CD1c-positive myeloid dendritic cell (primary cell): ENCODE data around the gene NEB.
"Not testable (repeated sequence)": the region's sequence is repeated elsewhere in the genome, so short reads cannot be mapped to it uniquely, and the experiment has no call there.

Experiments
- DNase-seq: peaks from one replicate; pipeline ENCODE4 v3.0.0-alpha.2; 2016; ENCODE audit errors: extremely low spot score

NEB gene

DNA sequence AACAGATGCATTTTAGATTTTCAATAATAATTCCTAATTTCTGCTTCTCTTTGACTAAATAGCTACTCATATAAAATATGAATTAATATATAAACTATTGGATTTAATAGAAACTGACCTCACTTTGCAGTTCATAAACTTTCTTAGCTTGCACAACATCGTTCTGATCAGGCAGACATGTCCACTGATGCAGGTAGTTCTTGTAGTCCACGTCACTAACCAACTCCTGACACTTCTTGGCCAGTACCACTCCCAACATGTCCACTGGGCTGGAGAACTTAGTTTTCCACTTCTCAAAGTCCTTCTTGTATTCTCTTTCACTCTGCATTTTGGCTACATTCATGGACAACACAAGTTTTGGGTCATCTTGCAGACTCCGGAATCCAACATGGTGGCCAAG, 83.8 kb downstream of the NEB start:
- DNase-seq, result no peak

DNA sequence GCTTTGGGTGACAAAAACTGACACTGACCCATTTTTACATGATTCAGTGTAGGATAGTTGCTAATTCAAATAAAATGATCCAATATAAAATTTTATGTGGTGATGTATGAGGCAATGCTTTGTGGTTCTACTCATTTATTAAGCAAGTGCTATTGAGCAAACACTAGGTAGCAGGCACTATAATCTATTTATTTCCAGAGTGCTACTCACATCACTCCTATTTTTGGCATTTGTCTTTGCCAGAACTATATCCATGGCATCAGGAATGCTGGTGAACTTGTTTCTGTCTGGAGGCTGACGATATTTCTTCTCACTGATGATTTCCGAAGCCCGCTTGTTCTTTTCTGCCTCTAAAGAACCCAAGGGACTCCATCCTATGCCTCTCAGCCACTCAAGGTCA, 84.3 kb downstream of the NEB start:
- no peak for DNase-seq

DNA sequence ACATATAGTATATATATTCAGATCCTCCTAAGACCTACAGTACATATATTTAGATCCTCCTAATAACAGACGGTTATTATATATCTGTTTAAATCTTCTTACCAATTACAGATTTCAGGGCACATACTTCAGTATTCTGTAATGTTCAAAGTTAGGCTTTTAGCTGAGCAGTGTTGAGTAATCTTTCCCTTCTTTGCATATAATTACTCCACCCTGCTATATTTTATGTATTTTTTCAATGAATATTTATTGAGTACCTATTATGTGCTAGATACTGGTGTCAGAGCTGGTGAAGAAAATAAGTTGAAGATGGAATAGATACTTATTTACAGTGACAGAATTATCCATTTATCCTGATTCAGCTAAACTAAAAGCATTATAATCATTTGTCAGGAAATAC, 84.9 kb downstream of the NEB start:
- DNase-seq, result no peak

DNA sequence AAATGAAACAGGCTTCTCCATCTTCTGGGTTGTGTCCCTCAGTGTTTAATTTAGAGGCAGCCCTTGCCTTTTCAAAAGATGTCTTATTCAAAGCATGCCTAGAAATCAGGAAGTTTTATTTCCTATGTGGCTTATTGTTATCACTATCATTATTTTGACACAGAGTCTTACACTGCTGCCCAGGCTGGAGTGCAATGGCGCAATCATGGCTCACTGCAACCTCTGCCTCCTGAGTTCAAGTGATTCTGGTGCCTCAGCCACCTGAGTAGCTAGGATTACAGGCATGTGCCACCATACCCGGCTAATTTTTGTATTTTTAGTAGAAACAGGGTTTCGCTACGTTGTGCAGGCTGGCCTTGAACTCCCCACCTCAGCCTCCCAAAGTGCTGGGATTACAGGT, 87.8 kb downstream of the NEB start:
- DNase-seq, result not testable (repeated sequence)

DNA sequence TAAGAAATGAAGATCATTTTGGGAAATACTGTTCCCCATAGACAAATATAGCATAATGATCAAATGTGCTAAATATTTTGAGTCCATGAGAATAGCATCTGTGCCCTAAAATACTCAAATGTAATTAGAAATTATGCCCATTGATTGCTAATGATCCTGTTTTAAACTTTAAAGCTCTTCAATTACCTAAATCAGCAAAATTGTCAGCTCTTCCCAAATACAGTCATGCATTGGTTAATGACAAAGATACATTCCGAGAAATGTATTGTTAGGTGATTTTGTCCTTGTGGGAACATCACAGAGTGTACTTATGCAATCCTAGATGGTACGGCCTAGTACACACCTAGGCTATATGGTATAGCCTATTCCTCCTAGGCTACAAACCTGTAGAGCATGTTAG, 89.7 kb downstream of the NEB start:
- DNase-seq, result no peak

DNA sequence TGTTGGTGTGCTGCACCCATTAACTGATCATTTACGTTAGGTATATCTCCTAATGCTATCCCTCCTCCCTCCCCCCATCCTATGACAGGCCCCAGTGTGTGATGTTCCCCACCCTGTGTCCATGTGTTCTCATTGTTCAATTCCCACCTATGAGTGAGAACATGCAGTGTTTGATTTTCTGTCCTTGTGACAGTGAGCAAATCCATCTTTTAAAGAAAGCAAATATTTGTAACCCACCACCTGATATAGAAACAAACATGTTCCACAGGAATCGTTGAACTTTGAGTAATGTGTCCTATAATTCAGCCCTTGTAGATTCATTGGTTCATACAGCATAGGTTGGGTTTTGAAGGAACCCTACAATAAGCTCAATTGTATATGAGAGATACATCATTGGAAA, 92.4 kb downstream of the NEB start:
- DNase-seq, result not testable (repeated sequence)

DNA sequence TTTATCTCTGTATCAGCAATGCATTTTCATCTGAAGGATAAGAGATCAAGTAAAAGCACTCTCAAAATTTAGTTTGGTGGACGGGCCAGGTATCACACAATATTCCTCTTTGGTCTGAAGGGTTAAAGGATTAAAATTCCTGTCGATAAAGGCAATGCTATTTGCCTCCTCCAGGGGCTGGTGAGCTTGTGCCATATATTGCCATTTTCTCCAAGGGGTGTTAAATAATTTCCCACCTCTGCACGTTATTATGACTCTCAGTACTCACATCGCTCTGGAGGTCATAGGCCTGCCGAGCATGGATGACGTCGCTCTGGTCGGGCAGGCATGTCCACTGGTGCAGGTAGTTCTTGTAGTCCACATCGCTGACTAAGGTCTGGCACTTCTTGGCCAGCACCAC, 94.2 kb downstream of the NEB start:
- no peak for DNase-seq

DNA sequence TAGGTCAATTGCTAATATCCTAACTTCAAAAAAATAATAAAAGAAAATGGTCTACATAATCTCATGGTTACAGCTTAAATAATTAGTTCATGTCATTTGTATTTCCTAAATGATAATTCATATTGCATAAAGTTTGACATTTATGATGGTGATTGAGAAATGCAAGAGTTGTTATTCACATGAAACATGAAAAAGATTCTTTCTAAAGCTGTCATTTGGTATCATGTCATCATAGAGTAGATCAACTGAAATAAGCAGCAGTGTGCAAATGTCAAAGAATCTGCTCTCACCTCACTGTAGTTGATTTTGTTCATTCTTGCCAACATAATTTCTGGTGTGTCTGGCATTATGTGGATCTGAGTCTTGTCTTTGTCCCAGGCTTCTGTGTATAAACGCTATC, 95.3 kb downstream of the NEB start:
- DNase-seq, result no peak

DNA sequence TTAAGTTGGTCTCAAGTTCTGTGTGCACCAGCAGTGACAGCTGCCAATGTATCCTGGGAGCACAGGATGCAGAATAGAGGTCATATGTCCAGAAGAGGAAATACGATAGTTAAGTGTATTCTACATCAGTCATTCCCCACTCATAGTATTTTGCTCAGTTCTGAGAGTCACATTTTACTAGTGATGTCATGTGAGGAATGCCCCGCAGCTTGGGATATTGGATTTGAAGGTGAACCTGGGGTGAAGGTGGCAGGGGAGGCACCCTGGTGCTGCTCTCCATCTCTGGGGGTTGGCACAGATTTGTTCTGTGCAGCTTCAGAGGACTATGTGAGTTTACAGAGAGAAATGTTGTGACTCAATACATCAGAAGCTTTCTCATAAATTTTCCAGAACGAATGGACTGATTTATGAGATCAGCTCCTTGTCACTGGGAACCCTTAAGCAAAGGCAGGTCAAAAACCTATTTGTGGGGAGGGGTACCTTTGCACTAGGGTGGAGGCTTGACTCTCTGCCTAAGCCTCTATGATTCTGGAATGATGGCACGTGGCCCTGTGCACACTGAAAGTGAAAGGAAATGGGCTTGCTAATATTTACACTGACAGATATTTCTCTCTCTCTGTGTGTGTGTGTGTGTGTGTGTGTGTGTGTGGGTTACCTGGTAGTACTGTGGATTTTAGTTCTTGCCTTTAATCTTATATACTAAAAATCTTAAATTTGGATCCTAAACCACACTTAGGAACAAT, 95.9 kb downstream of the NEB start:
- DNase-seq, result no peak

DNA sequence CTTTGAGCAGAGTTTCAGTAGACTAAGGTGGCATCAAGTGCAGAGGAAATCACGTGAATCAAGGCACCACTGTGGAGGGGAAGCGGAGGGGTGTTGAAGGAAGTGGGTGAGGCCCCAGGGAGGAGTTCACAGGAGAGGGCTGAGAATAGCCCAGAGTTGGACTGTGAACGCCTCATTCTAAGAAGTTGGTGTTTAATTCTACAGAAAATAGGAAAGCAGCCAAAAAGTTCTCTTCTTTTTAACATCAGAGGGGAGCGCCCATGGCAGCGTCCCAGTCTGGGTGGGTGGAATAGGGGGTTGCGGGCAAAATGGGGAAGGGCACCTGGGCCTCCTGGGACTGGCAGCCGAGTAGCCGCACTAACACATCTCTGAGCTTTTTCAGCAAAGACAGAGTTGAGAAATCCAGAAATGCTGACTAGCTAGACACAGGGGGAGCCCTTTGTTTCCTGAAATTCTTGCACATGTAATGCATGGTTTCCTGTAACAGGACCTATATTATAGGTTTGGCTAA, 97.0 kb downstream of the NEB start:
- peak; percentile 34 for DNase-seq

DNA sequence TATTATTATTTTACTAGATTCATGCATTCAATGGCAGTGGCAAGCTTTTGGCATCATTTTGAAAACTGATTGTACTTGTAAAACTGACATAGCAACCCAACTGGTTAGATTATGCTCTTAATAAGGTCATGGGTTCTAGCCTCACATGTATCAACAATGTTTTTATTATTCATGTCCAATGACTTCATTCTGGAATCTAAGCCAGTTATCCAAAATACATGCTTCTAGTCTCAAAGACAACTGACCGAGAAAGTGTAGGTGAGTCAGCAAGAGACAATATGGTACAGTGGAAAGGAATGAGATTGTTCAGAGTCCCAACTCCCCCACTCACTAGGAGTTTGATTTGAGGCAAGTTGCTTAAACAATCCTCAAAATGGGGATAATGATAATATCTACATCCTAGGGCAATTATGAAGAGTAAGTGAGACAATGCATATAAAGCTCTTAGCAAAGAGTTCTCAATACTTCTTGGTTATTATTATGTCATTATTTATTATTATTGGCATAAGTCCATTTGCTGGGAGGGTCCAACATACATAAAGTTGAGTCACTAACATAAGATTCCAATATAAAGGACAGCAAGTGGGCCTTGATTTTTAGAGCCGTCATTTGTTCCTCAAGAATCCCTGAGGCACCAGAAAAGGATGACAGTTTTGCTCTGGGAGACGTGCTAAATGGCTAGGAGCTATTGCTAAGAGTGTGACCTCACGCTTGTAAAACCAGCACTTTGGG, 99.4 kb downstream of the NEB start:
- DNase-seq, result no peak

DNA sequence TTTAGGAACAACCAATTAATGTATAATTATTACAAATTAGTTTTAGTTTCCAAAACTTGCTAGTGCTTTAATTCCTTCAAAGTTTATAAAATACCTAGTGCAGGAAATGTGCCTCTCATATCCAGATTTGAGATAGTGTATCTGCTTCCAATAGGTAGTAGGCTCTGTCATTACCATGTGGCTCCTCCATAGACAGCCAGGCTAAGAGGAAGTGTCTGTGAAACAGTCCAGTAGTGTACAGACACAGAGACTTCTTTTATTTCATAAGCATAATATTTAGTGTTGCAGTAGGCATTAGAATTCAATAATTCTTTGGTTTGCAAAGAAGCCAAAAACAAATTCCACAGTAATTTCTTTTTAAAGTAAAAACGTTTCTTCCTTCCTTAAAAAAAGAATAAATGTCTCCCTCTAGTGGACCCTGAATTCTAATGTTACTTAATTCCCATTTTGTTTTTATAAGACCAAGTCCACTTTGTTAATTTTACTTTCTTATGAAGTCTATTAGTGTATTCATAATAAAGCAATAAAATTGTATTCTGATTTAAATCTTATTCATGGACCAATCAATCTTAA, 101.2 kb downstream of the NEB start:
- DNase-seq, result no peak

DNA sequence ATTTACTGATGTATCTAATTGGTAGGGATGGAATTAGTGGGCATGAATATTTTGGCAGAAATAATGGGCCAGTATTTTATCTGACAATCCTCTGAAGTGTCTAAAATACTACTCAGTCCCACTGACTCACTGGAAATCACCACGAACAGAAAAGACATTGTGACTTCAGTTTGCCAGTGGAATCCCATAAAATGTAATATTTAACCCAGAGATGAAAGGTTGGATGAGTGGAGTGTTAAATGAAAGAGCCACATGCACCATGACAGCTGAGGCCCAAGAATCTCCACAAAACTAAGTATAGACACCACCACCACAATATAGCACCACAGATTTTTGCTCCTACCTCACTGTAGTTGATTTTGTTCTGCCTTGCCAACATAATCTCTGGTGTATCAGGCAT, 103.9 kb downstream of the NEB start:
- no peak for DNase-seq

DNA sequence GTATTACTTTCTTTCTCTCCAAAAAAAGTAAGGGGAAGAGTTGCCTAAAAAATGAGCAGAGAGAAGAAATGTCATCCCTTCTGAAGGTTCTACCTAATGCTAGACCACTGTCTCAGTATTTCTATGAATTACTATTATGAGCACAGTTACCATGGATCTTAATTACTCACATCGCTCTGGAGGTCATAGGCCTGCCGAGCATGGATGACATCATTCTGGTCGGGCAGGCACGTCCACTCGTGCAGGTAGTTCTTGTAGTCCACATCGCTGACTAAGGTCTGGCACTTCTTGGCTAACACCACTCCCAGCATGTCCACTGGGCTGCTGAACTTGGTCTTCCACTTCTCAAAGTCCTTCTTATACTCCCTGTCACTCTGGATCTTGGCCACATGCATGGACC, 106.9 kb downstream of the NEB start:
- no peak for DNase-seq

DNA sequence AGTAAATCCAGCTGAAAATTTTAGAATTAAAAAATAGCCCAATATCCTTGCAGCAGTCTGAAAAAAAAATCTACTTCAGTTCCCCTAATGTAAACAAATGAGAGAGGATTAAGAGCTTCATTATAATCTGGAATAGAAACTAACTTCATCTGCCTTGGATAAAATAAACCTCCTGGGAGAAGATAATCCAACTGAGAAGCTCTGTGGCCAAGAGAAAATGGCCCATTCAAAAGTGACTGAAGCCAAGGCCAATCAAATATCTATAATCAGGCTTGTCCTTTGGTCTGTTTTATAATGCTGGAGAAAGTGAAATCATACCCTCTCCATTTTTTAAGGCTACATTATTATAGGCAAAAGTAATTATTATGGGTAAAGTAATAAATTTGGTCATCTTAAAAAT, 110.0 kb downstream of the NEB start:
- DNase-seq, result no peak

DNA sequence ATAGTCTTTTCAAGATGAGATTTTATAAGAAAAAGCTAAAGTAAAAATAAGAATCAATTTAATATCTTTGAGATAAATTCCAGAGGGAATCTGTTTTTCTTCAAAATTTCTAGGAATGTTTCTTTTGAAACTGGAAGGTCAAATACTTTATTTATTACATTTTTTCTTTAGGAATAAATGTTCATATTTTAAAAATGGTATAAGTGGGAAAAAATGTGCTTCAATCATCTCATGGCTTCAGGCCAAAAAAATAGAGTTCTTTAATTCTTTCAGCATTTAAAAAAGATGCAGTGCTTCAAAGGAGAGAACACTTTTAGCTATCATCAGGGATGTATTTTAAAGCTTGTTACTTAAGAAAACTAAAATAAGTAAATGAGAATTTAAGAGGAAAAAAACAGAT, 110.6 kb downstream of the NEB start:
- no peak for DNase-seq

DNA sequence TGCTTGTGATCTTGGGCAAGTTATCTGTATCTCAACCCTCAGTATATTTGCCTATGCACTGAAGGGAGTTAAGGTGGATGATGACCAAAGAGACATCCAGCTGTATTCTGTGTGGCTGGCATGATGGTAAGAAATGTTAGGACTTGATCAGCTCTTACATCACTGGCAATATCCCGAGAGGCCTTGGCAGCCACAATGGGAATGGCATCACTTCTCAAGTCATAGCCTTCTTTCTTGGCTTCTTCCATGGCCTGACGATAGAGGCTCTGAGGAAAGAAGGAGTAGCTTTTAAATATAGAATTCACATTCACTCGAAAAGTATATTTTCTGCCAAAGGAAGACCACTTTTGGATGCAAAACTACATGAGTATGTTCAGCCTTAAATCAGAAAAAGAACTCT, 113.5 kb downstream of the NEB start:
- DNase-seq, result no peak

DNA sequence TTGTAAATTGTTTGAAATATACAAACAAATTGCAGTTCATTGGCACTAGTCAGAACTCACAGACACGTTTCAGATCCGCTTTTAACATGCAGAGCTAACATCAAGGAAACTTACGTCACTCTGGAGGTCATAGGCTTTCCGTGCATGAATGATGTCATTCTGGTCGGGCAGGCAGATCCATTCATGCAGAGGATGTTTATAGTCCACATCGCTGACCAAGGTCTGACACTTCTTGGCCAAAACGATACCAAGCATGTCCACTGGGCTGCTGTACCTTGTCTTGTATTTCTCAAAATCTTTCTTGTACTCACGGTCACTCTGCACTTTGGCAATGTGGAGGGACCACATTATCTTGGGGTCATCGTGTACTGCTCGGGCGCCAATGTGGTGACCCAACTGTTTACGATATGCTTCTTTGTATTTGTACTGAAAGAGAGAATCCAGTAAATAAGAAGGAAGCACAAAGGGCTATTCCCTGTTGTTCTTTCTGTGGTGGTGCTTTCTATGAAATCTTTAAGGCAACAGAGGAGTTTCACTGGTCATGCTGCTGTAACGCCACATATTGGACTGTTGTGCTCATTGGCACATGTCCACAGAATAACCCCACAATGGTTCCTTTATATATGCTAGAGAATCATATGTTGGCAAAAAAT, 114.8 kb downstream of the NEB start:
- peak; percentile 16 for DNase-seq

DNA sequence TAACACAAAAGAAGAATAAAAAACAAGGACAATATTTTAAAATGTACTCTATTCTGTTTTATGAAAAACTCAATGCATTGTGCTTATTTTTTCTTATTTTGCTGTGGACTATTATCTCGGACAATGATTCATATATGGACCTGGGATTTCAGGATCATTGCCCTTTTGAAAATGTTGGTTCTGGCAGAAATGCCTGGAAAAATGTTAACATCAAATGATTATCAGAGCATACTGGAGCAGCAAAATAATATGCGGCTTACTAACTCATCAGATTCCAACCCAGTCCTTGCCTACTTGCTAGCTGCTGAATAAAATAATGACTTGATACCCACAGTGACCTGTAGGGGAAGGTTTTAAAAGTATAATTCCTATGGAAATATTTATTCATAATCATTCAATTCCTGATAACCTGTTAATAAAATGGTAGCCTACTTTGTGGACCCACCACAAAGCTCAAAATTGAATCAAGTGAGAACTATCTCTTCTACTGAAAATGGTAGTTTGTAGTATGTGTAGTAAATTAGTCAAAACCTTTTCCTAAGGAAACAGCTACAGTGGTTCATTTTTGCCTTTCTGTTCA, 117.4 kb downstream of the NEB start:
- DNase-seq, result no peak

DNA sequence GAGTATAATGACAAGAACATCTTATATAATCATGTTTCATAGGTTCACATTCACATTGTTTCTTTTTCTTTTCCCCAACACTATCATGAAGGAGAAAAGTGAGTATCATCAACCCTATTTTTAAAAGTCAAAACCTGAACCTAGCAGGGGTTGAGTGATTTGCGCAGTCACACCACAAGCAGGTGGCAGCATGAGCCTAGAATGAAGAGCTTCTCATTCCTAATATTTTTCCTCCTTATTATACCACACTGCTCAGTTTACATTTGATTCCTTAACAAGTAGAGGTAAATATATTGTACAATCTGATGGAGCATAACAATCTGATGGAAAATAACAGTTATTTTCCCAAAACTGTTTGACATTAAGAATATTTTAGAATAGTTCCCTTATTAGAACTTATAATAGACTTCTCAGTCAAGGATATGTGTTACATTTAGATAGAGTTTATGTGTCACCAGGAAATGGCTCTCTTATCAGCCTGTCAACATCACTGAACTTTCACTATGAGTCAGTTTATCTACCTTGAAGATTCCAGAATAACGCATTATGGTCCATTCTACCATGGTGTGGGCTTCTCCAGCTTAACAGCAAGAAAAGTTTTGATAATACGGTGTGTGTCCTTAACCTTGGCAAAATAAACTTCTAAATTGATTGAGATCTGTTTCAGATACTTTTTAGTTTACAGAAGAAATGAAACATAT, 119.5 kb downstream of the NEB start:
- DNase-seq, result no peak

DNA sequence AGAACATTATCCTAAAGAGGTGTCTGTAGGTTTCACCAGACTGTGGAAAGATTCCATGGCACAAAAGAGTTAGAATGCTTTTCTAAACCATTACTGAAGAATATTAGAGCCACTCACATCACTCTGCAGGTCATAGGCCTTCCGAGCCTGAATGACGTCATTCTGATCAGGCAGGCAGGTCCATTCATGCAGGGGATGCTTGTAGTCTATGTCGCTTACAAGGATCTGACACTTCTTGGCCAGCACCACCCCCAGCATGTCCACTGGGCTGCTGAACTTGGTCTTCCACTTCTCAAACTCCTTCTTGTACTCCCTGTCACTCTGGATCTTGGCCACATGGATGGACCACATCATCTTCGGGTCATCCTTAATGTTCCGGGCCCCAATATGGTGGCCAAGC, 120.1 kb downstream of the NEB start:
- no peak for DNase-seq

DNA sequence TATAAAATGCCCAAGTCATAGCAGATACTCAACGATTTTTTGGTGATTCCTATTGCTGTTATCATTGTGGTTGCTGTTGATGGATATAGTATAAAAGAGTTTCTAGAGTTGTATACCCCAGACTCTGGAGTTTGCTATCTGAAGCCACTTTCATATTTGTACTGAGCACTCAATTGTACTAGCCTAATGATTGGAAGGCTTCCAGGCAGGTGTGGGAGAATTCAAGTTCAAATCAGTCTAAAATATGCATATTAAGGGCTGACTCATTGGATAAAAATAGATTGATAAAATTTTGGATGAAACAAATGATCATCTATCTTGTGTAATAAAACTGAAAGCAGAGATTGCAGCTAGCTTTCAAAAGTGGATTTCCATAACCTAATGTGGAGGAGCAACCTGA, 122.9 kb downstream of the NEB start:
- no peak for DNase-seq
